T-helper 2 cell treated with Interferon-gamma antibody and Interleukin-4, amounts not matched to agents 100 ng/mL and 5 ng/mL, for 36 hours (primary cell): ENCODE results near the gene CELF3. TPM values are rescaled to one million over a fixed set of nuclear protein-coding genes. Genes with fewer than 3 reads are reported as not detected.

ENCODE experiments used
- total RNA-seq: library from RNA; stranded (reverse); gene quantifications from 2 replicates; pipeline ENCODE4 v1.2.3, GENCODE V29; 2022

CELF3 gene
- total RNA-seq, 1 donor from 2014 or later, result not detected

Other genes with a start within 250 kb of the CELF3 start
- 0.09 and 0.16 TPM in 2 replicates for gene CGN, start 205.4 kb downstream of the CELF3 start, total RNA-seq
- gene TUFT1, start 176.5 kb downstream of the CELF3 start, total RNA-seq, result 1.6 and 1.7 TPM in 2 replicates
- 26.9 and 29.5 TPM in 2 replicates for gene SNX27, start 104.8 kb downstream of the CELF3 start, total RNA-seq
- gene RIIAD1, start 4.7 kb upstream of the CELF3 start, total RNA-seq, result not detected in 2 replicates
- 108 and 112 TPM in 2 replicates for gene MRPL9, start 46.7 kb upstream of the CELF3 start, total RNA-seq
- 14.9 and 16.3 TPM in 2 replicates for gene TDRKH, start 73.7 kb upstream of the CELF3 start, total RNA-seq
- gene LINGO4, start 88.6 kb upstream of the CELF3 start, total RNA-seq, result not detected in 2 replicates
- 0.16 and 0.32 TPM in 2 replicates for gene RORC, start 115.0 kb upstream of the CELF3 start, total RNA-seq
- 0.68 and 1.1 TPM in 2 replicates for gene C2CD4D, start 123.0 kb upstream of the CELF3 start, total RNA-seq
- gene THEM5, start 136.9 kb upstream of the CELF3 start, total RNA-seq, result not detected in 2 replicates
- 48.8 and 49.3 TPM in 2 replicates for gene THEM4, start 192.7 kb upstream of the CELF3 start, total RNA-seq